ENCODE data around the gene NOTUM. TPM values are rescaled to one million over a fixed set of nuclear protein-coding genes. Genes with fewer than 3 reads are reported as not detected.
"Not testable (repeated sequence)": the region's sequence is repeated elsewhere in the genome, so short reads cannot be mapped to it uniquely, and the experiment has no call there.

Gene NOTUM
- total RNA-seq, 1 experiment from 2014 or later, result 1.4 TPM

DNA sequence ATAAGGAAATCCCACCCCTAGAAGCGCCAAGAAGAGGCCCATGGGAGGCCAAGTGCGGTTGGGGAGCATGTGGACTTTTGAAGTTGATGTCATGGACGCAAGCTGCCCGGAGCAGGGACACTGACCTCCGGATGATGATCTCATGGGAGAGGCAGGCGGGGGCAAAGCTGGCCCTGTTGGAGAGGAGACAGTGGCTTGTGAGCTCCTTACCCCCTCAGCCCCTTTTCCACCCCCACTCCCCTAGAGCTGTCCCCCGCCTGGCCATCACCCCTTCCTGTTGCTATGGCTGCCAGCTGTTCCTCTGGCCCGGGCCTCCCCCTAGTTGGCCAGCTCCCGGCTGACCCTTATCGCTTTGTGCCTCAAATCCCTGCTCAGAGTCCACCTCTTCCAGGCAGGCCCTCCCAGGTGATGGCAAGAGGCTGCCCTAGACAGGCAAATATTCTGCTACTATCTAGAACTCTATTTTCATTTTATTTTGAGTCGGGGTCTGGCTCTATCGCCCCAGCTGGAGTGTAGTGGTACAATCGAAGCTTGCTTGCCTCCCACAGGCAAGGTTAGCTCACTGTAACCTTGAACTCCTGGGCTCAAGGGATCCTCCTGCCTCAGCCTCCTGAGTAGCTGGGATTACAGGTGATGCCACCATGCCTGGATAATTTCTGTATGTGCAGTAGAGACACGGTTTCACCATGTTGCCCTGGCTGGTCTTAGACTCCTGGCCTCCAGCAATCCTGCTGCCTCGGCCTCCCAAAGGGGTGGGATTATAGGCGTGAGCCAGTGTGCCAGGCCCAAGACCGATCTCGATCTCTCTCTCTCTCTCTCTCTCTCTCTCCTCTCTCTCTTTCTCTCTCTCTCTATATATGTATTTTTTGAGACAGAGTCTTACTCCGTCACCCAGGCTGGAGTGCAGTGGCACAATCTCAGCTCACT is 6.6 kb downstream of the NOTUM start:
- Histone ChIP-seq H3K4me3 (no peak overlapping the region), H3K27ac (no peak overlapping the region), H3K9me3 (replicated peaks) (peaks cover 2% of the 10 kb centered on the region; the same call in 1 of the 2 replicates), H3K4me1 (replicated peaks) (peaks cover 5% of the 10 kb centered on the region), H3K36me3 (no peaks in the 10 kb centered on the region), H3K27me3 (replicated peaks) (peaks cover 38% of the 10 kb centered on the region)
- no peak for DNase-seq (ENCODE audit: low read depth in 1 of 2, low spot score in 2 of 2)

DNA sequence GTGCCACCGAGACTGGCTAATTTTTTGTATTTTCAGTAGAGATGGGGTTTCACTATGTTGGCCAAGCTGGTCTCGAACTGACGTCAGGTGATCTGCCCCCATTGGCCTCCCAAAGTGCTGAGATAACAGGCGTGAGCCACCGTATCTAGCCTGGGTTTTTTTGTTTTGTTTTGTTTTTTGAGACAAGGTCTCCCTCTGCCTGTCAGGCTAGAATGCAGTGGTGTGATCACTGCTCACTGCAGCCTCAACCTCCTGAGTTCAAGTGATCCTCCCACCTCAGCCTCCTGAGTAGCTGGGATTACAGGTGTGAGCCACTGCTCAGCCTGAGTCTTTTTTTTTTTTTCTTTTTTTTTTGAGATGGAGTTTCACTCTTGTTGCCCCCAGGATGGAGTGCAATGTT is 7.5 kb downstream of the NOTUM start:
- not testable (repeated sequence) for DNase-seq (ENCODE audit: low read depth in 1 of 2, low spot score in 2 of 2); H3K36me3 ChIP-seq; H3K27ac ChIP-seq; H3K9me3 ChIP-seq (replicated peaks); H3K4me1 ChIP-seq (replicated peaks); H3K4me3 ChIP-seq
- peaks cover 28% of the 10 kb centered on the region for H3K27me3 ChIP-seq (replicated peaks)

DNA sequence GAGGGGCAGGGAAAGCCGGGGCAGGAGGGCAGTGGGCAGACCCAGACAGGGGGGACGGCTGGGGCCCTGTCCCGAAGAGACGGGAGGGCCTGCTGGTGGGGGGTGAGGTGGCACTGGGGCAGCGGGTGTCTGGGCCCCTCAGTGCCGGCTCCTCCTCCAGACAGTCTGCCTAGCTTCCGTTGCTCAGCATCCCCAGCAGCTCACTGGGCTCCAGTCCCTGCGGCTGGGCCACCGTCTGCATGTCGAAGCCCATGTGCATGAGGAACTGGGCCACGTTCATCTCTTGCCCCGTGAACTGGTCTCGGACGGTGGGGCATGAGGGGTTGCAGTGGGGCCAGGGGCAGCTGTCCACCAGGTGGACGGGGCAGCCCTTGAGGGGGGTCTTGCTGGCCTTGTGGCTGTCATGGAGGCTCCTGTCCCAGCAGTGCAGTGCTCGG is 8.2 kb downstream of the NOTUM start:
- H3K27ac ChIP-seq, result no peak overlapping the region
- H3K4me3 ChIP-seq, result no peak overlapping the region
- no peak for DNase-seq (ENCODE audit: low read depth in 1 of 2, low spot score in 2 of 2)
- H3K4me1 ChIP-seq (replicated peaks), result no peaks in the 10 kb centered on the region
- no peaks in the 10 kb centered on the region for H3K36me3 ChIP-seq
- no peaks in the 10 kb centered on the region for H3K9me3 ChIP-seq (replicated peaks)
- H3K27me3 ChIP-seq (replicated peaks), result peaks cover 22% of the 10 kb centered on the region

DNA sequence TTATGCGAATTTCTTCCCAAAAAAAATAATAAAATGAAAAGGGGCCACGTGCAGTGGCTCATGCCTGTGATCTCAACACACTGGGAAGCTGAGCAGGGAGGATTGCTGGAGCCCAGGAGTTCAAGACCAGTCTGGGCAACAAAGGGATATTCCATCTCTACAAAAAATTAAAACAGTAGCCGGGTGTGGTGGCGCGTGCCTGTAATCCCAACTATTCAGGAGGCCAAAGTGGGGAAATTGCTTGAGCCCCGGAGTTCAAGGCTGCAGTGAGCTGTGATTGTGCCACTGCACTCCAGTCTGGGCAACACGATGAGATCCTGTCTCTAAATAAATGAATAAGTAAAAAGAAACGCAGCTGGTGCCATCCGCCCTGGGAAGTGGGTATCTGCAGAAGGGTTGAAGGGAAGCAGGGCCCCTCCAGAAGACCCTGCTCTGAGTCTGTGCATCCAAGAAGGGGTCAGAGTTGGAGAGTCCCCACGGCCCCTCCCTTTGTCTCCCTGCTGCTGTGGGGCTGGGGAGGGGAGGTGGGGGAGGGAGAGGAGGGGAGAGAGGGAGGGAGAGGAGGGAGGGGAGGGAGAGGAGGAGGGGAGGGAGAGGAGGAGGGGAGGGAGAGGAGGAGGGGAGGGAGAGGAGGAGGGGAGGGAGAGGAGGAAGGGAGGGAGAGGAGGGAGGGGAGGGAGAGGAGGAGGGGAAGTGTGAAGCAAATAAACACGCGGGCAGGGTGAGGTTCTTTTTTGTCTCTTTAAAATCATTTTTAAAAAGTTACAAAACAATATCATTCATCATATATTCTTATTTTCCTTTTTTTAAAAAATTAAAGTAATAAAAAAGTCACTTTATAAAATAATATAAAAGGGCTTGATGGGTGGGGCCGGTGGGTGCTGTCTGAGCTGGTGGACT is 9.0 kb downstream of the NOTUM start:
- H3K36me3 ChIP-seq, result no peaks in the 10 kb centered on the region

DNA sequence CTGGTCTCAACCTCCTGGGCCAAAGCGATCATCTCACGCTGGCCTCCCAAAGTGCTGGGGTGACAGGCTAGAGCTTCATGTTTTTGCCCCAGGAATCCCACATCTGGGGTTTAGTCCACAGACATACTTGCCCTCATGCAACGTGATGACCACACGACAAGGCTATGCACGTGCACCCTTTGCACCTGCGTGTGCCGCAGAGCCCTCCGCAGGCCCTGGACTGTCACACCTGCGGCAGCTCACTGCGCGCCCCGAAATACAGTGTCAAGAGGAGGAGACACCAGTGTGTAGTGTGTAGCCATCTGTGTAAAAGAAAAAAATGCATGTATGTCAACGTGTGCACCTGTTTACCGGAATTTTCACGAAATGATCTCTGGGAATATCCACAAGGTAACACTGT is 10.5 kb downstream of the NOTUM start:
- Histone ChIP-seq H3K4me1 (replicated peaks) (no peaks in the 10 kb centered on the region), H3K9me3 (replicated peaks) (no peaks in the 10 kb centered on the region), H3K27me3 (replicated peaks) (peaks cover 20% of the 10 kb centered on the region; the same call in 1 of the 2 replicates), H3K4me3 (no peak overlapping the region), H3K27ac (no peak overlapping the region), H3K36me3 (no peaks in the 10 kb centered on the region)
- DNase-seq (ENCODE audit: low read depth in 1 of 2, low spot score in 2 of 2), result no peak

More for the DNA sequence above, 9.0 kb downstream of the NOTUM start:
- Histone ChIP-seq H3K4me1 (replicated peaks) (no peaks in the 10 kb centered on the region), H3K9me3 (replicated peaks) (no peaks in the 10 kb centered on the region), H3K4me3 (no peak overlapping the region), H3K27ac (no peak overlapping the region), H3K27me3 (replicated peaks) (peaks cover 16% of the 10 kb centered on the region)
- DNase-seq (ENCODE audit: low read depth in 1 of 2, low spot score in 2 of 2), result no peak

DNA sequence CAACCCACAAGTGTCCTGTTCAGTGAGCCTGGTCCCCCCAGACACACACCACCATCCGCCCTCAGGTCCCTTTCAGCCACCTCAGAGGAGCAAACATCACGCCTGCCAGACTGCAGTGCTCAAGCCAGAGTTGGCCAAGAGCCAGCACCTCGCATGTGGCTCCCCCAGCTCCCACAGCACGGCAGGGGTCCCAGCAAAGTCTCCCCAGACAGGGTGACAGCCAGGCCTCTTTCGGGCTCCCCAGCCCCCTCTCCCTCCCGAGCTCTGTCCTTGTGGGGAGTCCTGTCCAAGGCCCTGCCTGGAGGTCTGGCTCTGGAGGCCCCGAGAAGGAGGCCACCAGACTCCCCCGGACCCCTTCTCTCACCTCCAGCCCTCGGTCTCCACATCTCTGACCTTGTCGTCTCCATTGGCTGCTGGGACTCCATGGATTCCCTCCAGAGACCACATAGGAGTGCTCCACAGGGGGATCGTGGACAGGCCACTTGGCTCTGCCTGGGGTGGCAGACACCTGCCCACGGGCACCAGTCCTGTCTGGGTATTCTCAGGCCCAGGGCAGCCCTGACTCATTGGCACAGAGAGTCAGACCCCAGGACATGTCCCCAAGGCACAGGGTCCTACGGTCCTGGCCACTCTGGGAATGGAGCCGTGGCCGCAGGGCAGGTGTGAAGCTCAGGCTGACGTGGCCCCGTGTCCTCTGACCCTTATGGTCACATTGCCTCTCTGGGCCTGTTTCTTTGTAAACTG is 12.2 kb downstream of the NOTUM start:
- Histone ChIP-seq H3K36me3 (no peaks in the 10 kb centered on the region), H3K9me3 (replicated peaks) (no peaks in the 10 kb centered on the region), H3K4me1 (replicated peaks) (no peaks in the 10 kb centered on the region), H3K27me3 (replicated peaks) (peaks cover 28% of the 10 kb centered on the region), H3K27ac (no peak overlapping the region), H3K4me3 (no peak overlapping the region)
- no peak for DNase-seq (ENCODE audit: low read depth in 1 of 2, low spot score in 2 of 2)

GRCh38 chr17:81947189-81947588 is 13.8 kb downstream of the NOTUM start, which contains the start of gene MYADML2:
Gene MYADML2 (minus strand): TSS chr17:81947233. CDS start chr17:81941741, 5,492 bp downstream.
- Histone ChIP-seq H3K36me3 (no peaks in the 10 kb centered on the region), H3K27me3 (replicated peaks) (peaks cover 36% of the 10 kb centered on the region), H3K4me3 (no peak within 1 kb of the TSS), H3K27ac (no peak within 1 kb of the TSS), H3K4me1 (replicated peaks) (no peaks in the 10 kb centered on the region), H3K9me3 (replicated peaks) (no peaks in the 10 kb centered on the region)
- no peak for DNase-seq (ENCODE audit: low read depth in 1 of 2, low spot score in 2 of 2)

DNA sequence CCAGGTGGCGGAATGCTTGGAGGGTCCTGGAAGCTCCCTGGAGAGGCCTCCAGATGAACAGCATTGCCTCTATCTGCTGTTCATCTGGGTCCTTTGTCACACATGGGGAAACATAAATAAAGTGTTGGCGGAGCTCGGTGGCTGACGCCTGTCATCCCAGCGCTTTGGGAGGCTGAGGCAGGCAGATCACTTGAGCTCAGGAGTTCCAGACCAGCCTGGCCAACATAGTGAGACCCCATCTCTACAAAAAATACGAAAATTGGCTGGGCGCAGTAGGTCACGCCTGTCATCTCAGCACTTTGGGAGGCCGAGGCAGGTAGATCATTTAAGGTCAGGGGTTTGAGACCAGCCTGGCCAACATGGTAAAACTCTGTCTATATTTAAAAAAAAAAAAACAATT is 16.1 kb downstream of the NOTUM start:
- no peaks in the 10 kb centered on the region for H3K36me3 ChIP-seq
- no peak for DNase-seq (ENCODE audit: low read depth in 1 of 2, low spot score in 2 of 2)
- no peaks in the 10 kb centered on the region for H3K4me1 ChIP-seq (replicated peaks)
- H3K4me3 ChIP-seq, result no peak overlapping the region
- H3K27ac ChIP-seq, result no peak overlapping the region
- H3K27me3 ChIP-seq (replicated peaks), result peaks cover 45% of the 10 kb centered on the region
- no peaks in the 10 kb centered on the region for H3K9me3 ChIP-seq (replicated peaks)

GRCh38 chr17:81942167-81942553 is 18.8 kb downstream of the NOTUM start:
- Histone ChIP-seq H3K4me3 (no peak overlapping the region), H3K9me3 (replicated peaks) (no peaks in the 10 kb centered on the region), H3K27ac (no peak overlapping the region), H3K27me3 (replicated peaks) (peaks cover 44% of the 10 kb centered on the region), H3K36me3 (no peaks in the 10 kb centered on the region), H3K4me1 (replicated peaks) (peaks cover 3% of the 10 kb centered on the region)
- DNase-seq (ENCODE audit: low read depth in 1 of 2, low spot score in 2 of 2), result no peak

- peaks cover 8% of the 10 kb centered on the region for H3K4me1 ChIP-seq (replicated peaks)
- H3K27me3 ChIP-seq (replicated peaks), result peaks cover 39% of the 10 kb centered on the region
- H3K4me3 ChIP-seq, result no peak overlapping the region
- H3K9me3 ChIP-seq (replicated peaks), result no peaks in the 10 kb centered on the region
- DNase-seq (ENCODE audit: low read depth in 1 of 2, low spot score in 2 of 2), result no peak
- H3K36me3 ChIP-seq, result no peaks in the 10 kb centered on the region
- no peak overlapping the region for H3K27ac ChIP-seq
Measured at GRCh38 chr17:81941484-81942166, 19.4 kb downstream of the NOTUM start.

- Histone ChIP-seq H3K27ac (no peak overlapping the region), H3K36me3 (no peaks in the 10 kb centered on the region), H3K27me3 (replicated peaks) (peaks cover 33% of the 10 kb centered on the region), H3K9me3 (replicated peaks) (no peaks in the 10 kb centered on the region), H3K4me1 (replicated peaks) (peaks cover 13% of the 10 kb centered on the region), H3K4me3 (no peak overlapping the region)
- no peak for DNase-seq (ENCODE audit: low read depth in 1 of 2, low spot score in 2 of 2)
Measured at GRCh38 chr17:81940538-81941483, 20.2 kb downstream of the NOTUM start.

GRCh38 chr17:81939881-81940385 is 21.1 kb downstream of the NOTUM start:
- H3K27me3 ChIP-seq (replicated peaks), result peaks cover 32% of the 10 kb centered on the region
- H3K27ac ChIP-seq, result no peak overlapping the region
- H3K4me1 ChIP-seq (replicated peaks), result peaks cover 13% of the 10 kb centered on the region
- no peaks in the 10 kb centered on the region for H3K9me3 ChIP-seq (replicated peaks)
- DNase-seq (ENCODE audit: low read depth in 1 of 2, low spot score in 2 of 2), result no peak
- H3K36me3 ChIP-seq, result no peaks in the 10 kb centered on the region
- no peak overlapping the region for H3K4me3 ChIP-seq
